Prostate gland (tissue), 2 donors: Measurements from ENCODE around the gene SEMA6C. TPM values are rescaled to one million over a fixed set of nuclear protein-coding genes. Genes with fewer than 3 reads are reported as not detected.
"Not testable (repeated sequence)": the region's sequence is repeated elsewhere in the genome, so short reads cannot be mapped to it uniquely, and the experiment has no call there.

ENCODE experiments used
- DNase-seq: peaks from one replicate; pipeline ENCODE4 v3.0.0-alpha.2; 2019; ENCODE audit warnings: low spot score
- H3K27ac ChIP-seq, 2 donors: fragments of 200-600 bp; sonication (generic); 2 replicates each; pipeline ENCODE4 v1.5.1; 2017 to 2019
- H3K27me3 ChIP-seq: fragments of 200-600 bp; sonication (generic); replicated peaks from 2 replicates; pipeline ENCODE4 v1.5.1; 2019; ENCODE audit not compliant: insufficient read depth
- H3K36me3 ChIP-seq, 2 donors: fragments of 200-600 bp; sonication (generic); 1 replicate in 1 of 2; 2 replicates in 1 of 2; pipeline versions ENCODE4 v1.5.1 to v1.8.1; 2017 to 2019
- H3K4me1 ChIP-seq: fragments of 200-600 bp; sonication (generic); replicated peaks from 2 replicates; pipeline ENCODE4 v1.5.1; 2019
- H3K4me3 ChIP-seq, 2 donors: fragments of 200-600 bp; sonication (generic); 2 replicates each; pipeline ENCODE4 v1.5.1; 2017 to 2019
- H3K9me3 ChIP-seq: fragments of 200-600 bp; sonication (generic); 2 replicates; pipeline ENCODE4 v1.5.1; 2017
- POLR2A ChIP-seq: fragments of 450-650 bp; IDR thresholded peaks from one replicate; pipeline ENCODE4 v1.6.1; 2016; ENCODE audit warnings: antibody characterized with exemption, mild to moderate bottlenecking
- POLR2AphosphoS5 ChIP-seq: sonication (generic); formaldehyde crosslinking; IDR thresholded peaks from one replicate; pipeline ENCODE4 v1.6.1; 2017; ENCODE audit warnings: antibody characterized with exemption
- WGBS: methylation state at CpG from one replicate; pipeline ENCODE4 v1.1.5; 2018; 5-methylcytosine and 5-hydroxymethylcytosine counted together
- intact Hi-C: fragments of 100-400 bp; cut with DNase I; formaldehyde crosslinking; loops from one replicate; pipeline ENCODE4 v1.14.2; 2022
- total RNA-seq, 2 donors: library from RNA; depleted of rRNA; stranded (reverse); fragments of >200 nt; gene quantifications; one replicate each; pipeline ENCODE4 v1.1.0, GENCODE V29; 2016
- TF ChIP-seq, protein P1 (sequence below), 4 experiments: fragments of 200-600 bp in 2 of 4; fragments of 450-650 bp in 2 of 4; sonication (generic) in 2 of 4; IDR thresholded peaks; 1 replicate in 3 of 4; 2 replicates in 1 of 4; pipeline ENCODE4 v1.5.1; 2016 to 2019; ENCODE audit warnings: antibody characterized with exemption in 4 of 4, mild to moderate bottlenecking in 2 of 4, moderate library complexity in 2 of 4

SEMA6C gene
- total RNA-seq, 2 donors from 2014 or later, result 4.1 to 173 TPM

GRCh38 chr1:151189637-151190445 is 43.4 kb upstream of the SEMA6C start, which contains the start of gene VPS72:
Gene VPS72 (minus strand): TSS chr1:151190197. CDS start chr1:151190121, 76 bp downstream.
- under 1% methylated on average over 42 of the region's 42 CpGs for WGBS
- peak; percentile 87 for DNase-seq
- Histone ChIP-seq H3K9me3 (no peaks in the 10 kb centered on the region), H3K27me3 (no peaks in the 10 kb centered on the region), H3K27ac (peak within 1 kb of the TSS; percentile 84 to 90), H3K4me1 (peaks cover 17% of the 10 kb centered on the region), H3K36me3 (no peaks in the 10 kb centered on the region), H3K4me3 (peak within 1 kb of the TSS; percentile 60 to 79)
- intact Hi-C loops, result no loop called here
- TF ChIP-seq, protein P1, sequence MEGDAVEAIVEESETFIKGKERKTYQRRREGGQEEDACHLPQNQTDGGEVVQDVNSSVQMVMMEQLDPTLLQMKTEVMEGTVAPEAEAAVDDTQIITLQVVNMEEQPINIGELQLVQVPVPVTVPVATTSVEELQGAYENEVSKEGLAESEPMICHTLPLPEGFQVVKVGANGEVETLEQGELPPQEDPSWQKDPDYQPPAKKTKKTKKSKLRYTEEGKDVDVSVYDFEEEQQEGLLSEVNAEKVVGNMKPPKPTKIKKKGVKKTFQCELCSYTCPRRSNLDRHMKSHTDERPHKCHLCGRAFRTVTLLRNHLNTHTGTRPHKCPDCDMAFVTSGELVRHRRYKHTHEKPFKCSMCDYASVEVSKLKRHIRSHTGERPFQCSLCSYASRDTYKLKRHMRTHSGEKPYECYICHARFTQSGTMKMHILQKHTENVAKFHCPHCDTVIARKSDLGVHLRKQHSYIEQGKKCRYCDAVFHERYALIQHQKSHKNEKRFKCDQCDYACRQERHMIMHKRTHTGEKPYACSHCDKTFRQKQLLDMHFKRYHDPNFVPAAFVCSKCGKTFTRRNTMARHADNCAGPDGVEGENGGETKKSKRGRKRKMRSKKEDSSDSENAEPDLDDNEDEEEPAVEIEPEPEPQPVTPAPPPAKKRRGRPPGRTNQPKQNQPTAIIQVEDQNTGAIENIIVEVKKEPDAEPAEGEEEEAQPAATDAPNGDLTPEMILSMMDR (IDR thresholded peaks at IDR 0.05), result peak in 2 of 4 experiments; percentile 43 to 52
- TF ChIP-seq POLR2A, result peak; percentile 64
- TF ChIP-seq POLR2AphosphoS5, result peak; percentile 97

DNA sequence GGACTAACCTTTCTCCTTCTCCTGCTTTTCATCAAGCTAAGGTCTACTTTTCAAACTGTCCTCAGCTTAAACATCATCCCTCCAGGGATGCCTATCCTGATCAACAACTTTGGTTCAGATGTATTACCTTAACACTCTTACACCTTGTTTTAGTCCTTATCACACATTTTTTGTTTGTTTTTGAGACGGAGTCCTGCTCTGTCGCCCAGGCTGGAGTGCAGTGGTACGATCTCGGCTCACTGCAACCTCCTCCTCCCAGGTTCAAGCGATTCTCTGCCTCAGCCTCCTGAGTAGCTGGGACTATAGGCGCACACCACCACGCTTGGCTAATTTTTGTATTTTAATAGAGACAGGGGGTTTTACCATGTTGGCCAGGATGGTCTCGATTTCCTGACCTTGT is 42.2 kb upstream of the SEMA6C start:
- intact Hi-C loops, H3K27me3 ChIP-seq, DNase-seq, H3K9me3 ChIP-seq, H3K36me3 ChIP-seq: not testable (repeated sequence)
- Histone ChIP-seq H3K4me1 (peaks cover 17% of the 10 kb centered on the region), H3K27ac (peak overlapping the region; percentile 84 to 90), H3K4me3 (peak overlapping the region; percentile 60 to 79)
- 54% methylated on average over 8 of the region's 8 CpGs for WGBS

DNA sequence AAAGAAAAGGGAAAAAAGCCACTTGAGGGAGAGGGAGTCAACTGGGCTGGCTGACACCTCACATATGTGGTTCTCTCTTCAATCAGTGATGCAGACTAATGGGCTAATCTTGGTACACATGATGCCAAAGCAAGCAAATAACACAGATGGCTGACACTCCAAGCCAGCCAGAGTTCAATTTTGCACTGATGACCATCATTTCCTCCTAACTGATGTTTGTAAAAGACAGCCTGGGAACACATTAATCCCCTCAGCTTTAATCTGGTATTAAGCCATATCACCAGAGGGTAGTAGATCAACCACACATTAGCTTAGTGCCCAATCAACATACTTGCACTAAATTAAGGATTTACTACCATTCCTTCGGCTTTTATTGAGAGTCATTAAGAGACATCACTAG is 40.8 kb upstream of the SEMA6C start:
- 21% methylated on average over 1 of the region's 1 CpG for WGBS
- H3K4me3 ChIP-seq, result no peak overlapping the region
- no peak for DNase-seq
- H3K4me1 ChIP-seq, result peaks cover 17% of the 10 kb centered on the region
- intact Hi-C loops, result no loop called here
- peaks cover 0 to 8% of the 10 kb centered on the region in 2 donors for H3K36me3 ChIP-seq
- H3K27ac ChIP-seq, result peak overlapping the region; percentile 84 to 90
- no peaks in the 10 kb centered on the region for H3K27me3 ChIP-seq
- H3K9me3 ChIP-seq, result no peaks in the 10 kb centered on the region
- TF ChIP-seq POLR2A (no peak), POLR2AphosphoS5 (no peak)
- TF ChIP-seq, protein P1 (IDR thresholded peaks at IDR 0.05), result no peak

DNA sequence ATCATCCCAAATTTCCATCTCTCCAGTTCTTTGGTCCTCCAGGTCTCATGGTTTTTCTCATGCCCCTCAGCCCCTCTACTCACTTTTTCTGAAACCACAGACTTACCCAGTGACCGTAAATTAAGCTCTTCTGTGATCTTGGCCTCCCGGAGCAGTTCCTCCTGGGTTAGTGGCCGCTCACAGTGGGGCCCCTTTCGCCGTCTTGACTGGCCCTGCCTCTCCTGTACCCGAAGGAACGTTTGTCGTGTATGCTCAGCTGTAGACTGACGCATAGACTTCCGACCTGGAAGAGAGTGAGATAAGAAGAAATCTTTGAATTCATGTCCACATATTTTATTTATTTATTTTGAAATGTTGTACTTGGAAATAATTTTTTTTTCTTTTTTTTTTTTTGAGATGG is 37.8 kb upstream of the SEMA6C start:
- WGBS, result 95% methylated on average over 10 of the region's 10 CpGs
- Histone ChIP-seq H3K4me3 (no peak overlapping the region), H3K36me3 (peaks cover 8 to 17% of the 10 kb centered on the region in 2 donors)

GRCh38 chr1:151176514-151177045 is 30.1 kb upstream of the SEMA6C start:
- peaks cover 0 to 16% of the 10 kb centered on the region in 2 donors for H3K36me3 ChIP-seq
- H3K27me3 ChIP-seq, result no peaks in the 10 kb centered on the region
- no peak overlapping the region for H3K27ac ChIP-seq
- no peaks in the 10 kb centered on the region for H3K4me1 ChIP-seq
- TF ChIP-seq POLR2AphosphoS5 (no peak), POLR2A (no peak)
- TF ChIP-seq, protein P1 (IDR thresholded peaks at IDR 0.05), result no peak
- no peak for DNase-seq
- intact Hi-C loops, result no loop called here
- no peaks in the 10 kb centered on the region for H3K9me3 ChIP-seq
- no peak overlapping the region for H3K4me3 ChIP-seq
- 92% methylated on average over 17 of the region's 17 CpGs for WGBS

More for the DNA sequence above, 37.8 kb upstream of the SEMA6C start:
- Histone ChIP-seq H3K27ac (no peak overlapping the region), H3K9me3 (no peaks in the 10 kb centered on the region), H3K27me3 (no peaks in the 10 kb centered on the region), H3K4me1 (peaks cover 17% of the 10 kb centered on the region)
- TF ChIP-seq, protein P1 (IDR thresholded peaks at IDR 0.05), result no peak
- TF ChIP-seq POLR2AphosphoS5 (no peak), POLR2A (no peak)
- DNase-seq, result no peak
- intact Hi-C loops, result no loop called here
